OCI-LY1 (cell line): Measurements from ENCODE around the gene PTPRU.

Source experiments
- H2AFZ ChIP-seq: fragments of 200-600 bp; sonication (generic), shearing (Covaris generic); 2 replicates; pipeline ENCODE4 v1.6.0; 2014; ENCODE audit warnings: antibody characterized with exemption, mild to moderate bottlenecking, low read length
- H3F3A ChIP-seq: fragments of 200-600 bp; sonication (generic), shearing (Covaris generic); 2 replicates; pipeline ENCODE4 v1.6.0; 2014; ENCODE audit warnings: mild to moderate bottlenecking, antibody characterized with exemption, low read length, moderate library complexity; ENCODE audit not compliant: insufficient read depth
- H3K27ac ChIP-seq: fragments of 200-600 bp; sonication (generic); 2 replicates; pipeline ENCODE4 v1.5.1; 2014; ENCODE audit warnings: low read length, mixed run types, mild to moderate bottlenecking, low read depth; ENCODE audit not compliant: poor library complexity, severe bottlenecking
- H3K27me3 ChIP-seq: fragments of 200-600 bp; sonication (generic); 2 replicates; pipeline ENCODE4 v1.6.0; 2014; ENCODE audit warnings: antibody characterized with exemption, mild to moderate bottlenecking, low read length, moderate library complexity; ENCODE audit not compliant: insufficient read depth
- H3K36me3 ChIP-seq: fragments of 200-600 bp; sonication (generic); 2 replicates; pipeline ENCODE4 v1.6.1; 2014; ENCODE audit warnings: mild to moderate bottlenecking, antibody characterized with exemption, low read length, moderate library complexity, mixed read lengths; ENCODE audit not compliant: insufficient read depth
- H3K4me1 ChIP-seq: fragments of 200-600 bp; sonication (generic); 2 replicates; pipeline ENCODE4 v1.5.1; 2014; ENCODE audit warnings: mild to moderate bottlenecking, low read length, moderate library complexity; ENCODE audit not compliant: insufficient read depth, severe bottlenecking
- H3K4me2 ChIP-seq: fragments of 200-600 bp; sonication (generic), shearing (Covaris generic); 2 replicates; pipeline ENCODE4 v1.6.1; 2014; ENCODE audit warnings: low read length
- H3K4me3 ChIP-seq: fragments of 200-600 bp; sonication (generic); 2 replicates; pipeline ENCODE4 v1.5.1; 2014; ENCODE audit warnings: low read length, low read depth, mild to moderate bottlenecking, mixed read lengths; ENCODE audit not compliant: poor library complexity, severe bottlenecking
- H3K79me2 ChIP-seq: fragments of 200-600 bp; shearing (Covaris generic); 2 replicates; pipeline ENCODE4 v1.6.1; 2016; ENCODE audit warnings: mixed run types, low read length, mixed read lengths; ENCODE audit not compliant: insufficient read depth
- H3K9ac ChIP-seq: fragments of 200-600 bp; sonication (generic), shearing (Covaris generic); 2 replicates; pipeline ENCODE4 v1.6.1; 2014; ENCODE audit warnings: mild to moderate bottlenecking, low read length, mixed read lengths
- H3K9me2 ChIP-seq: fragments of 200-600 bp; sonication (generic), shearing (Covaris generic); 2 replicates; pipeline ENCODE4 v1.6.1; 2014; ENCODE audit warnings: low read depth, mild to moderate bottlenecking, low read length, mixed read lengths
- H3K9me3 ChIP-seq: fragments of 200-600 bp; shearing (Covaris generic); 2 replicates; pipeline ENCODE4 v1.6.1; 2014; ENCODE audit warnings: low read length, mixed read lengths
- H4K20me1 ChIP-seq: fragments of 200-600 bp; sonication (generic), shearing (Covaris generic); 2 replicates; pipeline ENCODE4 v1.6.0; 2016; ENCODE audit warnings: mild to moderate bottlenecking, low read length; ENCODE audit not compliant: insufficient read depth
- CTCF ChIP-seq: fragments of 200-600 bp; sonication (generic), shearing (Covaris generic); IDR thresholded peaks from 2 replicates; pipeline ENCODE4 v1.5.1; 2017; ENCODE audit warnings: mild to moderate bottlenecking, antibody characterized with exemption, low read length, moderate library complexity, mixed read lengths
- EZH2 ChIP-seq: fragments of 200-600 bp; sonication (generic), shearing (Covaris generic); IDR thresholded peaks from 2 replicates; pipeline ENCODE4 v1.8.0; 2017; ENCODE audit warnings: borderline replicate concordance, mixed run types, mild to moderate bottlenecking, antibody characterized with exemption, low read length, moderate library complexity, mixed read lengths

PTPRU gene

DNA sequence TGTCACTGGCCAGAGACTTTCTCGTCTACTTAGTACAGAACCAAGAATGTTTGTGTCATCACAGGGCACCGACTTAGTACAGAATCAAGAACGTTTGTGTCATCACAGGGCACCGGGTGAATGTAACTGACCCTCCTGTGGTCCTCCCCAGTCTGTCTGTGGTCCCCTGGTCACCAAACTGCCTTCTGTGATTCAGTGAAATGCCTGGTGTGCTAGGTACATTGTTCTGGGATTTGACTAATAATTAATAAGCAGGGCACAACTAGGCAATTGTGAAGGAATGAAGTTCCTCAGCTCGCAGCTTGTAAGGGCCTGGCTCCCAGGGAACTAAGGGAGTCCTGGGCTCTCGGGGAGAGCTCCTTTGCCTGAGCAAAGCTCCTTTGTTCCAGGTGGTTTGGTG is 12.8 kb upstream of the PTPRU start:
- Histone ChIP-seq H3K4me2 (no peak overlapping the region), H3K36me3 (peaks cover 22% of the 10 kb centered on the region; the same call in 1 of the 2 replicates), H3K27me3 (no peaks in the 10 kb centered on the region), H3K9me3 (no peaks in the 10 kb centered on the region), H3K79me2 (no peaks in the 10 kb centered on the region), H3F3A (no peaks in the 10 kb centered on the region), H2AFZ (no peak overlapping the region), H3K4me1 (peaks cover under 1% of the 10 kb centered on the region), H3K9ac (no peak overlapping the region), H4K20me1 (no peaks in the 10 kb centered on the region), H3K9me2 (no peaks in the 10 kb centered on the region), H3K27ac (no peak overlapping the region), H3K4me3 (no peak overlapping the region)
- TF ChIP-seq EZH2 (no peak), CTCF (no peak)

GRCh38 chr1:29224356-29224837 is 11.9 kb upstream of the PTPRU start:
- no peak overlapping the region for H3K4me2 ChIP-seq
- no peaks in the 10 kb centered on the region for H3K9me2 ChIP-seq
- no peak overlapping the region for H2AFZ ChIP-seq
- no peaks in the 10 kb centered on the region for H3F3A ChIP-seq
- peaks cover 8% of the 10 kb centered on the region for H3K4me1 ChIP-seq
- no peaks in the 10 kb centered on the region for H4K20me1 ChIP-seq
- H3K27me3 ChIP-seq, result no peaks in the 10 kb centered on the region
- no peak overlapping the region for H3K4me3 ChIP-seq
- H3K9ac ChIP-seq, result no peak overlapping the region
- H3K79me2 ChIP-seq, result 0 out of 2 replicates have a peak, but pooled peaks cover under 1% of the 10 kb centered on the region
- H3K27ac ChIP-seq, result no peak overlapping the region
- peaks cover 21% of the 10 kb centered on the region; the same call in 1 of the 2 replicates for H3K36me3 ChIP-seq
- no peaks in the 10 kb centered on the region for H3K9me3 ChIP-seq
- TF ChIP-seq CTCF (no peak), EZH2 (no peak)

GRCh38 chr1:29225361-29225760 is 11.0 kb upstream of the PTPRU start:
- Histone ChIP-seq H3K9me3 (no peaks in the 10 kb centered on the region), H2AFZ (no peak overlapping the region), H3K27ac (no peak overlapping the region), H3K9me2 (no peaks in the 10 kb centered on the region), H4K20me1 (no peaks in the 10 kb centered on the region), H3K79me2 (peaks cover 11% of the 10 kb centered on the region; the same call in 1 of the 2 replicates), H3K27me3 (no peaks in the 10 kb centered on the region), H3K4me2 (no peak overlapping the region), H3K4me3 (no peak overlapping the region), H3K36me3 (peaks cover 14% of the 10 kb centered on the region; the same call in 1 of the 2 replicates), H3K4me1 (peaks cover 18% of the 10 kb centered on the region), H3K9ac (no peak overlapping the region), H3F3A (no peaks in the 10 kb centered on the region)
- no peak for TF ChIP-seq CTCF
- TF ChIP-seq EZH2, result no peak
